ENCODE results near the gene NPAS1.
"Not testable (repeated sequence)": the region's sequence is repeated elsewhere in the genome, so short reads cannot be mapped to it uniquely, and the experiment has no call there.

Gene NPAS1

DNA sequence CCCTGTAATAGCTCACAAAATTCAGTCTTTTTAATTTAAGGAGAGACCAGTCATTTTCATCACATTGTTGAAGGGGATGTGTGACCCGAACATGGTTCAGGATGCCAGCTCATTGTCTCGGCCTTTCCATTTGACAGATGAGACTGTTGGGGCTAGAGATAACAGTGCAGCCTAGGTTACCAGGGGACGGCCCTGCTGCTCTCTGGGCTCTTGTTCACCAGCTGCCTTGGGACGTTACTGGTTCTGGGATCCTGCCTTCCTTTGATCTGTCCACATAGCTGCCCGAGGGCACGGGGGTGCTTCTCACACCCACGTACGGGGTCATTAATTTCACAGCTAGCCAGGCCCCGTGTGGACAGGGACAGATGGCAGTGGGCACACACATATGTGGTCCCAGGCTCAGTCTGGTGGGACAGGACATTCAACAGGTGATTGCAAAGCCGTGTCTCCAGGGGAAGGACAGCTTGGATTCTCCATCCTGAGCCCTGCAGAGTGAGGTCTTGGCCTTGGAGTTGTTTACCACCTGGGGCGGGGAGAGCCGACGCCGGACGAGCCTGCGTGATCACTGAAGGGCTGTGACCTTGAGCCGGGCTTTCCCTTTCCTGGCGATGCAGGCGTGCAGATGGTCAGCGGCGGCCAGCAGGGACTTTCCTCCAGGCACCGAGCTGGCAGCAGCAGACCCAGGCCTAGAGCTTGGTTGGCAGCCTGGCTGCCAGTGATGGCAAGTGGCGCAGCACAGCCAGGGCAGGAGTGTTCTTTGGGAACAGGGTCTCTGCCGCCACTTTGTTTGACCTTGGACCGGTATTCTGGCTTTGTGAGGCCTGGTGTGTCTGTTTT, 26.7 kb upstream of the NPAS1 start:
- peak in 1 of 14 donors; percentile 52 for DNase-seq

GRCh38 chr19:46993622-46994021, 26.0 kb upstream of the NPAS1 start:
- no peak for DNase-seq

DNA sequence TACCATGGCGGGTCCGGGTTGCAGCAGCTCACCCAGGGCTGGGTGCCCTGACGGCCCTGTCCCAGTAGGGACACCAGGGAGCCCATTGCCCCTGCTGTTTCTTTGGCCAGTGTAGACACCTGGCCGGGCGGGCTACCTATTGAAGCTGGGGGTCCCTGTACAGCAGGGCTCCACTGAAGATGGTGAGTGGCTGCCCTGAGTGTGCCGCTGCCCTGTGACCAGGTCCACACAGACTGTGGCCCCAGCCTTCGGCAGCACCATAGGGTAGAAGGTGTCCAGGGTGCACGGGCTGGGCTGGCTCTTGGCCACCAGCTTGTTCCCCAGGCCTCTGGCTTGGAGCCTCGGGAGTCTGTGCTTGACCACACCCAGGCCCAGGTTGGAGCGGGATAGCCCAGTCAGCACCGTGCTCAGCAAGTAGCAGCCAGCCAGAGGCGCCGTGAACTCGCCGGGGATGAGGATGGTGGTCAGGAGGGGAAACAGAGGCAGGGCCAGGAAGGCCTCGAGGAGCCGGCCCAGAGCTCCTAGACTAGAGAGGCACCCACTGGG, 25.4 kb upstream of the NPAS1 start:
- DNase-seq = no peak

DNA sequence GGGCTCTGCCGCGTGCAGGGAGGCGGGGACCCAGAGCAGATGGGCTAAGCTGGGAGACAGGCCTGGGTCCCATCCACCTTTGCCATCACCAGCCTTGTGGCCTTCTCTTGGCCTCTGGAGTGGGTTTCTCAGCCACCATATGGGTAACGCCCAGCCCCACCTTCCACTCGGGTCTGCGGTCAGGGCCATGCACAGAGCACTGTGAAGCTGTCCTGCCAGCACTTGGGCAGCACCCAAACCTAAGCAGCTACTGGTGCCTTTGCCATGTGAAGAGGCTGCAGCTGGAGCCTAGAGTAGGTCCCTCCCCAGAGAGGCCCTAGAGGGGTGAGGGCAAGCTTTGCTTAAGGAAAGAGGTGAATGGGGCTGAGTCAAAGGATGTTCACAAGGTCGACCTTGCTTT, 24.1 kb upstream of the NPAS1 start:
- DNase-seq = no peak

DNA sequence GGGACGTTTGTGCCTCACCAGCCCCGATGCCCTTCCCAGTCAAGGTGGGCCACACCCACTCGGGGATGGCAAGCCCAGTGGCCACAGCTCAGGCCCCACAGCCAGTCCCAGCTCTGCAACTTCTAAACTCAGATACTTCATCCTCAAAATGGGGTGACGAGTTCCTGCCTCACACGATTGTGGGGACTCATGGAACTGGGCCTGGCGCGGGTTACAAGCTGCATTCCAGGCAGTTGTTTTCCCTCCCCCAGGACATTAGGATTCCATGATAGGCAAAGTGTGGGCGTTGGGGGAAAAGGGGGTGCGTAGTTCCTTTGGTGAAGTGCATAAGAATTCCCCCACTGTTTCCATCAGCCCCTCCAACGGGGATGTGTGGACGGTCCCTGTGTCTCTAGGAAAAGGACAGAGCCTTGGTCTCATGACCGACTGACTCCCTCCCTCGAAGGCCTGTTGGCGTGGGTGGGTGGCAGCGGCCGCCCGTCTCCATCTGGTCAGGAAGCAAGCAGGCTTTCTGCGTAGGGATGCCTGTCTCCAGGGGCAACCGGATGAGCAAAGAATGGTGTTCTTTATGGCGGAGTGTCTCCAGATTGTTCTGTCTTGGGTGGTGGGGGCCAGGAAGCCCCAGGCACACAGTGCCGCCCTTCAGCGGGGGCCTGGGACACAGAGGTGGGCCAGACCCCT, 21.1 kb upstream of the NPAS1 start:
- DNase-seq = peak in 7 of 14 donors; percentile 13 to 56 (median 25)

DNA sequence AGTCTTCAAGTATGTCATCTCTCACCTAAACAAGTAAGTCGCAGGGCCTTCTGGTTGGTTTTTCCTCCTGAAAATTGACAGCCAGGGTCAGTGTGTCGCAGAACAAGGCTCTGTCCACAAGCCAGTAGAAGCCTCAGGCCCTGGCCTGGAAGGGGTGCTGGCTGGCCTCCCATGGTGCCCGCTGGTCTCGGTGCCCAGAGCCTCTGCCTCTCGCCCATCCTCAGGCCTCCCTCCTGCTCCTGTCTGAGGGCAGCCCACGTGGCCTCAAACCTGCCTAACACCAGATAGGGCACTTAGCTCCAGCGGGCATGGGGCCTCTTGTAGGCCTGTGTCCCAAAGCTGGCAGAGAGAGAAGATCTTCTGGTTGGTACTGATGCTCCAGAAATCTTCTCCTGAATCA, 20.3 kb upstream of the NPAS1 start:
- DNase-seq = no peak

- DNase-seq = no peak
These were observed 19.8 kb upstream of the NPAS1 start for GRCh38 chr19:46999878-47000277.

GRCh38 chr19:47000373-47000772, 19.3 kb upstream of the NPAS1 start:
- DNase-seq = no peak

GRCh38 chr19:47001584-47001983, 18.1 kb upstream of the NPAS1 start:
- no peak for DNase-seq

DNA sequence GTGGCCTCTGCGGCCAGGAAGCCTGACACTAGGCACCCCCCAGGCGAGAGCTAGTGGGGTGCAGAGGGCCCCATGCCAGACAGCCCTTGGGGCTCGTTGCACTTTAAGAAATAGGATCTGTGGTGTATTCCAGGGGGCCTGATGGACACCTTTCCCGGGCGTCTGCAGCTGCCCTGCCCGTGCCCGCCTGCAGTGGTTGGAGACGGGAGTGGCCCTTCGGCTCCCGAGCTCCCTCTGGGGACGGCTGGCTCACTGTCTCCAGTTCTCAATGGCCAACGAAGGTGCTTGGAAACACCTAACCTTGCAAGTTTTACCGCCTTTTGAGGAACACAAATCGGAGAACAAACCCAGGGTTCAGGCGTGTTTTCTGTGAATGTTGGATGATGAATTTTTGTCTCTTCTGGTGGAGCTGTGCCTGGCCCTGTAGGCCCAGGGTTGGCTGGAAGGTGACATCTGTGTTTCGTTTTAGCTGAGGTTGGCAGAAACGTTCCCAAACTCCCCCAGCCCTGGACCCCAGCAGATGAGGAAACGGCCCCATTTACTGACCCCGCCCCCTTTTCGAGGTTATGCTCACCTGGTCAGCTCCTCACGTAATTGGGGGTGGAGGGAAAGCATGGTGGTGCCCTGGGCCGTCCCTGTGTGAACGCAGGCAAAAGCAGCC, 17.4 kb upstream of the NPAS1 start:
- no peak for DNase-seq

DNA sequence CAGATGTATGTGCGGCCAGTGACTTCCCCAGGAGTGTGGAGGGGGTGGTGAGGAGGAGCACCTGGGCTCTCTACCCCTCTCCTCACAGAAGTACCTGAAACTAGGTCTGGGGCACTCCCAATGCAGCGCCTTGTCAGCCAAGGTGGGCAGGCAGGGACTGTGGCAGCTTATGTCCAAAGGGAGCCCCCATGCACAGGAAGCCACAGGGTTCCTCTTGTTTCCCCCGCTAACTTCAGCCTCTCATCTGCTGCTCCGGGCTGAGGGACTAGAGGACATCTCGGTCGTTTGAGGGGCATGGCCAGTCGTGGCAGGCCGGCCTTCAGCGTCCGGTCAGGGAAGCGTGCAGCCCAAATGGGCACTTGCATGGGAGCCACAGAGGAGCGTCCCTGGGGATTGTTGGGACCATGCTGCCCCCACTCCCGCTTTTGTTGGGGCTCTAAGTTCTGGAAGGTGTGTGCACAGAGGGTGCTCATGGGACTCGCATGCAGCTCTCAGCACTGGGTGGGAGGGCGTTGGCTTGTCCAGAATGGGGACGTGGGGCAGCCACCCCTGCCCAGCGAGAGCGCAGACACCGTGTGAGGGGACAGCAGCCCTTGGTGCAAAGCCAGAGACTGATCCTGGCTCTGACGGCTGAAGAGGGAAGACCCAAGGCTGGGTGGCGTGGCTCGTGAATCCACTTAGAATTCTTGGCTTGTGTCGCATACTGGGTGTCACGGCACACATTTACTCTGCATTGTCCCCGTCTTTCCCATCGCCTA, 16.6 kb upstream of the NPAS1 start:
- no peak for DNase-seq

GRCh38 chr19:47003611-47004465, 15.8 kb upstream of the NPAS1 start:
- no peak for DNase-seq

DNA sequence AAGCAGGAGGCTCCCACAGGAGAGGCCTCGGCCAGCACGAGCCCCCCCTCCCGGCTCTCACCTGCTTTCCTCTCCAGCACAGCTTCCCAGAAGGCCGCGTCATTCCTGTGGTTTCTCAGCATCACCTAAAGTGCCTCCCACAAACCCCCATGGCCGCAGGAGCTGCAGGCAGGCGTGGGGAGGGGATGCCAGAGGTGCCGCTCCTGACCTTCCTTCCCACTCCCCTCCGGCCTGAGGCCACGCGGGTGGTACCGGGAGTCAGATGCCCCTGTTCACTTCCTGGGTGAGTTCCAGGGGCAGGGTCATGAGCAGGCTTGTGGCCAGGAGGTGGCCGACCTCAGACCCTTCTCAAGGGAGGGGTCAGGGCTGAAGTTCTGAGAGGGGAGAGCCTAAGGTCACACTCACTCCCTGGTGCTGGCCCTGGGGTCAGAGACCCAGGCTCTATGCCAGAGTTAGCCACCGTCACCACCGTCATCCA, 14.4 kb upstream of the NPAS1 start:
- no peak for DNase-seq

- no peak for DNase-seq
These were observed 13.8 kb upstream of the NPAS1 start for GRCh38 chr19:47005873-47006272.

GRCh38 chr19:47006496-47006895, 13.1 kb upstream of the NPAS1 start:
- DNase-seq = no peak

DNA sequence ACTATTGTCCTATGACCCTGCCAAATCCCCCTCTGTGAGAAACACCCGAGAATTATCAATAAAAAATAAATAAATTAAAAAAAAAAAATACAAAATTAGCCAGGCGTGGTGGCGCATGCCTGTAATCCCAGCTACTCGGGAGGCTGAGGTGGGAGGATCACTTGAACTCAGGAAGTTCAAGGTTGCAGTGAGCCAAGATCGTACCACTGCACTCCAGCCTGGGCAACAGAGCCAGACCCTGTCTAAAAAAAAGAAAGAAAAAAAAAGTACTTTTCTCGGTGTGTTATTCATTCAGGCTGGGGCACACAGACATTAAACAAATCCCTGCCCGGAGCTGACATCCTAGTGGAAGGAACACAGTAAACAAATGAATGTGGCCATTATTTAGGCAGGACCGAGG, 9.1 kb upstream of the NPAS1 start:
- DNase-seq = not testable (repeated sequence)

DNA sequence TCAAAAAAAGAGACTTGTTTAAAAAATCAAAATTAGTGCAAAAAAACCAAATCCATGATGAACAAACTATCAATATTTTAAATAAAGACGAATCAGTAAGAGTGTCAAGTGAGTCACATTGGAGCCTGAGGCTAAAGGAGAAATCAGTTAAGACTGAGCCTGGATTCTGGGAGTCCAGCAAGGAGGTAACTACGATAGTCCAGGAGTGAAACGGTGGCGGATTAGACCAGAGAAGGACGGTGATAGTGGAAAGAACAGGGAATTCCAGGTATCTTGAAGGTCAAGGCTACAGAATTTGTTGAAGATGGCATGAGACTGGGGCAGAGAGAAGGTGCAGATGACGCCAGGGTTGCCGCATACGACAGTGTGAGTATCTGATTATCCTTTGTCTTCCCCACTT, 7.0 kb upstream of the NPAS1 start:
- DNase-seq = no peak

- DNase-seq = peak in 13 of 14 donors; percentile 21 to 85 (median 67)
These were observed 6.6 kb upstream of the NPAS1 start for GRCh38 chr19:47013041-47013517.

DNA sequence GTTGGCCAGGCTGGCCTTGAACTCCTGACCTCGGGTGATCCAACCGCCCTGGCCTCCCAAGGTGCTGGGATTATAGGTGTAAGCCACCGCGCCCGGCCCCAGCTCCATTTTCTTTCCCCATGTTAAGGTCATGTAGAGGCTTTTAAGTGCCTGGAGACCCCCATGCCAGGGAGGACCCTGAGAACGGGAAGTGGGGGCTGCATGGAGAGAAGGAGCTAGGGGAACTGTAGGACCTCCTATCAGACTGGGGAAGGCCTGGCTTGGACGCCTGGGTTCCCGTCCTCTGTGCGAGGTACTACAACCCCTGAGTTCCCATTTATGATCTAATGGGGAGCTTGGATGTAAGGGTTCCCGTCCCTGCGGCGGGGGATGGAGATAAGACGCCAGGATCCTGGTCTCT, 714 bp upstream of the NPAS1 start:
- DNase-seq = no peak

DNA sequence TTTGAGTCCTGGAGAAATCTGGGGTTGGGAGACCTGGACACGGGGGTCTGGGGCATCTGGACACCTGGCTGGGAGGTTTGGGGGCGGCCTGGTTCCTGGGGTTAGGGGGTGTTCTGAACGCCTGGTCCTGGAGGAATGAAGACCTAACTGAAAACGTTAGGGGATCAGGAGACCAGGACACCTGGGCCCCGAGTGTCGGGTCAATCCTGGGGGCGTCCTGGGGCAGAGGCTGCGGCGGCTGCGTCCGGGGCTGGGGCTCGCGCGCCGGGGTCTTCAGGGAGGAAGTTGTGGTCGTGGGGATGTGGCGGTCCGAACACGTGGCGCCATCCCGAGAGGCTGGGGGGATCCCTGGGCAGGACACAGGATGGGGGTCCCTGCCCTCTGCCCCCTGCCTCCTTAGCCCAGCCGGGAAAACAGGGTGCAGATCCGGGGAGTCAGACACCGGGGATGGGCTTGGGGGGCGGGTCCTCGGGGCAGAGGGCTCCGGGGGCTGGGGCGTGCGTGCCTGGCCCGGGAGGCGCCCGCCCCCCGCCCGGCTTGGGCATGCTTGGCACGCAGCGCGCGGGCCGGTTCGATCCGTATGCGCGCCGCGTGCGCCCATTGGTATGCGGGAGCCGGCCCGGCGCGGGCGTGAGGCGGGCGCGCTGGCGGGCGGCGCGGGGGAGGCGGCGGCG, 632 bp downstream of the NPAS1 start:
- DNase-seq = no peak

Data from C1 segment of cervical spinal cord (tissue), 14 donors.